GM18870 (cell line): ENCODE data around the gene NEDD4L.

Experiments used
- ATAC-seq: cut with Tn5 transposase; IDR thresholded peaks from one replicate; pipeline ENCODE4 v1.9.1; 2021; ENCODE audit warnings: moderate library complexity; ENCODE audit not compliant: unreplicated experiment

The NEDD4L gene

DNA sequence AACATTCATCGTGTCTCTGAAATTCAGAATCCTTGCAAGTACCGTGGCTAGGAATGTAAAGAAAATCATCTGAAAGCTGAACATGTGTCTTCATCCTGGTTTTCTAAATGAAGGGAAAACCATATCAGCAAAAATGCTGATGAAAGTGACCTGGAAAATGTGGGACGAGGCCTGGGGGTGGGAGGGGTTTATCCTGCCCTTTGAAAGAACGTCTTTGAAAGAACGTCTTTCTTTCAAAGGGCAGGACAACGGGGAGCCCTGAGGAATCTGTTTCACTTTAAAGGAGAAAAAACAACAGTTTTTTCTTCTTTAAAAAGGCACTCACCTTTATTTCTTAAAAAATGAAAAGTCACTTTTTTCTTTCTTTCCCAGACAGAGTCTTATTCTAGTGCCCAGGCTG is 399.6 kb downstream of the NEDD4L start:
- no peak for ATAC-seq

DNA sequence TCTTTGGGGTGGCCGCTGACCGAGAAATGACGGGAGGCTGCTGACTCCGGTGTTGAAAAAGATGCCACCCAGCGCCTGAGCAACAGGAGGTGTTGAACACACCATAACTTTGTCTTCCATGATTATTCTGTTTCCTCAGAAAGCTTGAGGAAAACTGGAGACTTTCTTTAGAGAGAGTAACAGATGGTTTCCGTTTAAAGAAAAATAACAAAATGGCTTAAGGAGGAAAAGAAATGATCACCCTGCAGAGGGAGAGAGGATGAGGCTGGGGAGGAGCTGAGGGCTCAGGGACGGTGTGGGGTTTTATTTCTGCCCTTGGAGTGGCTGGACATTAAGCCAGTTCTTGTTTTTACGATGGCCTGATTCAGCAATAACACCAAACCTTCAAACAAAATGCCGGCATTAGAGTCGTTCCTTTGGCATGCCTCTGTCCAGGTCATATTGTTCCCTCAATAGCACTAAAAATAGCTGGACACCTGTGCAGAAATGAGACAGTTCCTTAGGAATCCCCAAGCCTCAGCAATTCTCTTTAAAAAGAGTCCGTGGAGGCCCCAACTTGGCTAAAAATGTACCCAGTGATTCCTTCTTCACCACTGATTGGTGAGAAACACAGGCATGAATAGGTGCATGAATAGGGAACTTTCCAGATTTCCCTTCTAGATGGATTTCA is 402.5 kb downstream of the NEDD4L start:
- ATAC-seq: no peak

- no peak for ATAC-seq
Observed at GRCh38 chr18:58447402-58448095, 403.5 kb downstream of the NEDD4L start.

- ATAC-seq: no peak
Observed at GRCh38 chr18:58449464-58449863, 405.4 kb downstream of the NEDD4L start.
